Activated T-helper 1 cell treated with anti-CD3 and anti-CD28 coated beads, Interleukin-12 subunit alpha, Interleukin-12 subunit beta, Interleukin-2, Interleukin-4 antibody, amounts not matched to agents 30 ng/mL and 10 ng/mL and 1 ng/mL, durations not matched to agents 14 hours and 24 hours and 36 hours (primary cell): ENCODE data around the gene KLF14. TPM values are rescaled to one million over a fixed set of nuclear protein-coding genes. Genes with fewer than 3 reads are reported as not detected.

Experiments
- DNase-seq: peaks from one replicate; pipeline ENCODE4 v3.0.0; 2021; ENCODE audit warnings: low spot score
- H3K27ac Mint-ChIP-seq: one replicate; pipeline ENCODE4 v1.8.0; 2021; ENCODE audit warnings: mild to moderate bottlenecking, mixed read lengths
- H3K27me3 Mint-ChIP-seq: one replicate; pipeline ENCODE4 v1.8.0; 2022; ENCODE audit warnings: mild to moderate bottlenecking, moderate library complexity, mixed read lengths; ENCODE audit not compliant: insufficient read depth
- H3K36me3 Mint-ChIP-seq: one replicate; pipeline ENCODE4 v1.8.0; 2021; ENCODE audit warnings: low read depth, mixed read lengths
- H3K4me1 Mint-ChIP-seq: one replicate; pipeline ENCODE4 v1.8.0; 2021; ENCODE audit warnings: low read depth, mixed read lengths
- H3K4me3 Mint-ChIP-seq: one replicate; pipeline ENCODE4 v1.8.0; 2021; ENCODE audit warnings: mild to moderate bottlenecking, moderate library complexity, mixed read lengths
- H3K9me3 Mint-ChIP-seq: one replicate; pipeline ENCODE4 v1.8.0; 2021; ENCODE audit warnings: mixed read lengths
- intact Hi-C: fragments of 100-400 bp; cut with micrococcal nuclease; formaldehyde crosslinking; loops from one replicate; pipeline ENCODE4 v1.15.1; 2024
- total RNA-seq: library from RNA; stranded (reverse); gene quantifications from 2 replicates; pipeline ENCODE4 v1.2.3, GENCODE V29; 2022

Gene KLF14
- total RNA-seq, 1 donor from 2014 or later, result not detected

DNA sequence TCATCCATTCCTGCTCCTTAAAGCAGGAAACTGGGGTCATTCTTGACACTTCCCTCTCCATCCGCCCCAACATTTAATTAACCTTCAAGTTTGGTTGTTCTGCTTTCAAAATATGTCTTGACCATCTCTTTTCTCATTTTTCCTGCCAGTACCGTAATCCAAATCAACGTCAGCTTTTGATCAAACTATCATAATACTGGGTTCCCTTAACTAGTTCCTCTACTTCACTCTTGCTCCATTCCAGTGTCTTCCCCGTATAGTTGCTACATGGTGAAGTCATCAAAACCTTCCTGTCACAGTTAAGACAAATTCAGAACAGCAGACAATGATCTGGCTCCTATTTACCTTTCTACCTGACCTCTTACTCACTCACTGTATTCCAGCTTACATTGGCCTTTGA is 6.6 kb upstream of the KLF14 start:
- no peaks in the 10 kb centered on the region for H3K36me3 Mint-ChIP-seq
- H3K27ac Mint-ChIP-seq, result no peak overlapping the region
- no peak for DNase-seq
- no peak overlapping the region for H3K4me3 Mint-ChIP-seq
- intact Hi-C loops, result no loop called here
- H3K4me1 Mint-ChIP-seq, result no peaks in the 10 kb centered on the region
- H3K9me3 Mint-ChIP-seq, result no peaks in the 10 kb centered on the region
- H3K27me3 Mint-ChIP-seq, result peaks cover 39% of the 10 kb centered on the region

DNA sequence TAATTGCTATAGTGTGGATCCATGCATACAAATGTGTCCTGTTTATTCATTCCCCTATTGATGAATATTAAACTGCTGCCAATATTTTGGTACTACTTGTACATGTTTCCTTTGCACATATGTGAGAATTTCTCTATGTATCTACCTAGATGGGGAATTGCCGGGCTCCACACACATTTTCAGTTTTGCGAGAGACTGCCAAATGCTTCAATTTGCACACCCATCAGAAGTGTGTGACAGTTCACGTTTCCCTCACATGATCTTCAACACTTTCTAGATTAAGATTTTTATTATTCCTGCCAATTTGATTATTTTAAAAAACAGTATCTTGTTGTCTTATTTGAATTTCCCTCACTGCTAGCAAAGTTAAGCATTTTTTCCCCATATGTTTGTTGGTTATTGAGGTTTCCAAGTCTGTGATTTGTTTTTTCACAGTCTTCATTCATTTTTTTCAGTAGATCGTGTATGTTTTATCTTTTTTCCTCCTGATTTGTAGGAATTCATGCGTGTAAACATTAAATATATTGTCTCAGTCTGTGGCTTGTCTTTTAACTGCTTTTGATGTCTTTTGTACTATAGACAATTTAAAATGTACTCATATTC is 2.4 kb upstream of the KLF14 start:
- H3K27ac Mint-ChIP-seq, result no peak overlapping the region
- intact Hi-C loops, result loop anchor here (5.0 kb wide), 1 partner anchor 89 kb away; no protein-coding TSS in a partner anchor
- H3K4me1 Mint-ChIP-seq, result peaks cover 8% of the 10 kb centered on the region
- H3K9me3 Mint-ChIP-seq, result no peaks in the 10 kb centered on the region
- DNase-seq, result no peak
- no peaks in the 10 kb centered on the region for H3K36me3 Mint-ChIP-seq
- peaks cover 55% of the 10 kb centered on the region for H3K27me3 Mint-ChIP-seq
- H3K4me3 Mint-ChIP-seq, result no peak overlapping the region

DNA sequence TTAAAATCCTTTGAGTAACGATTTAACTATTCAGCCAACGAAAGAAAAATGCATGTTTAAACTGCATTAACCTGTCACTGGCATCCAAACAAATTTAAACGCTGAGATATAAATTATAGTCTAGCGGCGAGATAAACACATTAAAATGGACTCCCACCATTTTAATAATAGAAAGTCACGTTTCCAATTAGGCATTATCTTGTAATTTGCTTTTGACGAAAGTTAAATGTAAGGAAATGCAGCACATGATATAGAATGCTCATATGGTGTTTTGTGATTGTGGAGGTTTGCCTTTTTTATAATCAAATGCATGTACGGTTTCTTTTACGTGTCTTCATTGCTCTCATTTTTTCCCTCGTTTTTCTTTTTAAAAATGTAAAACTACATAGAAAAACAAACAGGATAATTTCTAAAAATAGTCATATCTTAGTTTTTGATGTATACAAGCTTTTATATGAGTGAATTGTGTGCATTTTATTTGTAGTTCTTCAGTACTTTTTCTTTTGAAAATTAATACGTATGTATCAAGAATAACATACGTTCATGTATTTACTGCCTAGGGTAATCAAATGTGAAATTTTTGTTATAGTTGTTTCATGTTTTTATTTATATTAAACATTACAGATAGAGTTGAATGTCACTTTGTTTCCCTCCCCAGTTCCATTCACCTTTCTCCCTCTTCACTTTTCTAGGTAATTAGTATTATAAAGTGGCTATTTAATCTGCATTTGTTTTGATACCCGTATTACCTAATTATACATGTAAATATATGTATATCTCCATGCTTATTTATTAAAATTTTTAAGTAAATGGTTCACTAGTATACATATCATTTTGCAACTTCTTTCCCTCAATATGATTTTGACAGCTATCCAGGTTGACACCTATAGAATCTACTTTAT is 1.1 kb upstream of the KLF14 start:
- H3K9me3 Mint-ChIP-seq, result no peaks in the 10 kb centered on the region
- H3K4me1 Mint-ChIP-seq, result peaks cover 8% of the 10 kb centered on the region
- peak overlapping the region; percentile 83 for H3K4me3 Mint-ChIP-seq
- H3K27me3 Mint-ChIP-seq, result peaks cover 65% of the 10 kb centered on the region
- no peak for DNase-seq
- H3K36me3 Mint-ChIP-seq, result no peaks in the 10 kb centered on the region
- intact Hi-C loops, result loop anchor here (2.0 to 5.0 kb wide), 3 partner anchors 88 to 952 kb away; partner anchors contain the start of gene MEST
- H3K27ac Mint-ChIP-seq, result no peak overlapping the region

DNA sequence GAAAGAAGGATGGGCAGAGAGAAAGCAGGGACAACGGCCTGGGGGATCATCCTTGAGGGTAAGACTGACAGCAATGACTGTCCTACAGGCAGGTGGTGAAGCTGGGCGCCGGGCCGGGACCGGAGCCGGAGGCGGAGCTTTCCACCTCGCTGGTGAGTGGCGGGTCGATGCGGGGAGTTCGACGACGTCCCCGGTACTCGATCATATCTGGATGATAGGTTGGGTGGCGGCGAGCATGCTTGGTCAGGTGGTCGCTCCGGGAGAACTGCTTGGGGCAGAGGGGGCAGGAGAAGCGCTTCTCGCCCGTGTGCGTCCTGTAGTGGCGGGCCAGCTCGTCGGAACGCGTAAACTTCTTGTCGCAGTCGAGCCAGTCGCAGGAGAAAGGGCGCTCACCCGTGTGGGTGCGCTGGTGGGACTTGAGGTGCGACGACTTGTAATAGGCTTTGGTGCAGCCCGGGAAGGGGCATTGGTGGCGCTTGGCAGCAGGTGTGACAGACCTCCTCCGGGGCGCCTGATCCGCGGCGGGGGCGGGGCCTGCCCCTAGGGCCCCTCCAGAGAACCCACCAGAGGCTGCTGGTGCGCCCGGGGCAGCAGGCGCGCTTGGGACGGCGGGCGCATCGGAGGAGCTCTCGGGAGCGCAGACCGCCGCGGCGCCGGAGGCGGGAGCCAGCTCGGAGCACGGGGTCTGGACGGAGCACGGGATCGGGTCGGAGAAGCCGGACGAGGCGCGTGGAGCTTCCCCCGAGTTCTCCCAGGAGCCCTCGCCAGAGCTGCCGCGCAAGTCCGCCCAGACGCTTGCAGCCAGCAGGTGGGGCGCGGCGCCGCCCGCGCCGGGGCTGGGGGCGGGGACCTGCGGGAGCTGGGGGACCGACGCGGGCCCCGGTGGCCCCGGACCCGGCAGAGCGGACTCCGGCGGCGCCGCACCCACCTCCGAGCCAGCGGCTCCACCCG is 752 bp downstream of the KLF14 start:
- H3K27me3 Mint-ChIP-seq, result peaks cover 70% of the 10 kb centered on the region
- H3K4me3 Mint-ChIP-seq, result peak overlapping the region; percentile 63
- no peaks in the 10 kb centered on the region for H3K36me3 Mint-ChIP-seq
- no peak for DNase-seq
- H3K9me3 Mint-ChIP-seq, result no peaks in the 10 kb centered on the region
- intact Hi-C loops, result no loop called here
- no peak overlapping the region for H3K27ac Mint-ChIP-seq
- H3K4me1 Mint-ChIP-seq, result peaks cover 8% of the 10 kb centered on the region

DNA sequence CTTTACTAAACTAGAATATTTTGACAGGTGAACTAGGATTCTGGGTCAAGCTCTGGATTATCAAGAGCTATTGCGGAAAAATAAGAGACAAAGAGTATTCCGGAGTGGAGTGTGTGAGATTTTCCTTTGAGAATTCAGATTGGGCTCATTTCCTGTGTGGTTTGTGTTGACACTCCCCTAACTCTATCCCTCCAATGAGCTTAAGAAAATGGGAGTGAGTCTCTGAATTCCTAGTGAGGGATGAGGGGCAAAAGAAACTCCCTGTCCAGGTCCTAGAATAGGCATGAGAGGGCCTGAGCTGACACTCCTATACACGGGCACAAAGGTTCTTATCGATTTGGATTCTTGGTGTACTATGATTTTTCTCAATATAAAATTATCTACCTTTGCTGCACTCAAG is 10.2 kb downstream of the KLF14 start:
- H3K36me3 Mint-ChIP-seq, result no peaks in the 10 kb centered on the region
- no peaks in the 10 kb centered on the region for H3K4me1 Mint-ChIP-seq
- no peak overlapping the region for H3K4me3 Mint-ChIP-seq
- peaks cover 26% of the 10 kb centered on the region for H3K27me3 Mint-ChIP-seq
- no peak for DNase-seq
- H3K9me3 Mint-ChIP-seq, result no peaks in the 10 kb centered on the region
- no peak overlapping the region for H3K27ac Mint-ChIP-seq
- intact Hi-C loops, result no loop called here

DNA sequence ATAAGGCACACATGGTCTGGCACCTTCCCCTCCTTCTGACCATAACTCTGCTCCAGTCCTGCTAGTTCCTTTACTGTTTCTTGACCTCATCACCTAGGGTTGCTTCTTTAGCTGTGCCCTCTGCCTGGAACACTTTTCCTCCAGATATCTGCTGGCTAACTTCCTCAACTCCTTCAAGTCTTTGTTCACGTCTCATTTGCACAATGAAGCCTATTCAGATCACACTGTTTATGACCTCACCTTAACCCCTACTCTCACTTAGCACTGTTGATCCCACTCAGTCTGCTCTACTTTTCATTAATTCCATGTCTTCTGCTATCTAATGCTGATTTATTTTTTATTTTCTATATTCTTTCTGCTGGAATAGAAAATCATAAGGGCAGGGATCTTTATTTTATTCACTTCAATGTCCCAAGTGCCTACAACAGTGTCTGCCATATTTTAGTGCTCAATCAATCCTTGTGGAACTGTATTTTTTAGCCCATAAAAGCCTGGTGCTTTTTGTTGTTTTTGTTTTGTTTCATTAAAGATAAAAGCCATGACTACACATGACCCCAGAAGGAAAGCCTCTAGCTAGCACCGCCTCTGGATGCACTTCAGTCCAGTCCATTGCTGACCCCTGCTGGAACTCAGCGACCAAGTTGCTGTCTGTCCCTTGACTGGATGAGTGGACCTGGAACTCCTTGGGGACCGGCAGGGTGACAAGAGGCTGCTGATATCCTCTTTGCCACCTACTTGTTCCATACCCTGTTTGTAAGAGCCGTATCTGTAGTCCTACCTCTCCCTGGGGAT is 12.3 kb downstream of the KLF14 start:
- Mint-ChIP-seq H3K4me3 (no peak overlapping the region), H3K4me1 (no peaks in the 10 kb centered on the region)
- intact Hi-C loops, result no loop called here

DNA sequence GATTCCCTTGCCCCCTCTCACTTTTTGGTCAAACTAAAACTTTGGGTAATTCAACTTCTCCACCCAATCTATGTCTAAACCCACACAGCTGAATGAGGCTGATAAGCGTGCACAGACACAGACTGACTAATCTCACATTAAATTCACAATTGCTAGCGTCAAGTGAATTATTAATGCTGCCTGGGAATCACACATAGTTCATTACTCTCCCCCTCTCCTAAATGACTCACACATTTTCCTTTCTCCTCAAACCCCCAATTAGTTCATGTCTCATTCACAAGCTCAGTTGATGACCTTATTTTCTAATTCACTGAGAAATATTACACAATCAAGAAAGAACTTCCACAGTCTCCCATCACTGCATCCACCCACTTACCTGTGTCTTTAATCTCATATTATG is 14.5 kb downstream of the KLF14 start:
- DNase-seq, result no peak
- Mint-ChIP-seq H3K27me3 (peaks cover 20% of the 10 kb centered on the region), H3K4me3 (no peak overlapping the region), H3K36me3 (no peaks in the 10 kb centered on the region), H3K9me3 (no peaks in the 10 kb centered on the region), H3K4me1 (no peaks in the 10 kb centered on the region), H3K27ac (no peak overlapping the region)
- intact Hi-C loops, result no loop called here

More for the DNA sequence above, 12.3 kb downstream of the KLF14 start:
- peaks cover 26% of the 10 kb centered on the region for H3K27me3 Mint-ChIP-seq
- H3K9me3 Mint-ChIP-seq, result no peaks in the 10 kb centered on the region
- no peak overlapping the region for H3K27ac Mint-ChIP-seq
- no peak for DNase-seq
- H3K36me3 Mint-ChIP-seq, result no peaks in the 10 kb centered on the region

DNA sequence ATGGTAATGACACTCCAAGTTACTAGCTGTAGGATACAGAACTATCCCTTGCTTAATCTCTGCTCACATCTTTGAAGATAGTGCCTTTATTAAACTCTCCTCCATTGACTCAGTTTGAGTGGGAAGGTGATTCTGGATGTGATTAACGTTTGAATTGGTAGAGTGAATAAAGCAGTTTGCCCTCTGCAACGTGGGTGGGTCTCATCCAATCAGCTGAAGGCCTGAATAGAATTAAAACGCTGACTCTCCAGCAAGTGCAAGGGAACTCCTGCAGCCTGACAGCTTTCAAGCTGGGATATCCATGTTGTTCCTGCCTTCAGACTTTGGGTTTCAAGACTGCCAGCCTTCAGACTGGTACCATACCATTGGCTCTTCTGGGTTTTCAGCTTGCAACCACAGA is 21.6 kb downstream of the KLF14 start:
- intact Hi-C loops, result no loop called here
- no peak for DNase-seq
- Mint-ChIP-seq H3K4me3 (no peak overlapping the region), H3K4me1 (no peaks in the 10 kb centered on the region), H3K36me3 (no peaks in the 10 kb centered on the region), H3K27me3 (peaks cover 11% of the 10 kb centered on the region), H3K27ac (no peak overlapping the region), H3K9me3 (no peaks in the 10 kb centered on the region)

DNA sequence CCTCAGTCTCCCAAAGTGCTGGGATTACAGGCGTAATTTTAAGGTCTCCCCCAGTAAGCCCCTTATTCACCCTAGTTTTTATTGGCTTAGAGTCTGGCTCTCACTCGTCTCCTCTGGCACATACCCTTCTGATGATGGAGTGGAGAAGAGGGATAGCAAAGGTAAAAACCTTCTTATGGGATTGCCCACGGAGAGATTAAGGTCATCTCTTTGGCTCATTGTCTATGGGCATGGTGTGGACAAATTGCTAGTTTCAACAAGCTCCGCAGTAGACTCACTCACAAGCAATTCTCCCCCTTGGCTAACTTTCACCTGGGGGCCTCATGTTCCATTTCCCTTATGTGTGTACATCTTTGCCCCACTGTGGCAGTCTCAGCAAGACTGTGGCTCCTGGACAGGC is 25.2 kb downstream of the KLF14 start:
- Mint-ChIP-seq H3K27ac (no peak overlapping the region), H3K9me3 (peaks cover 13% of the 10 kb centered on the region), H3K36me3 (no peaks in the 10 kb centered on the region), H3K4me1 (no peaks in the 10 kb centered on the region), H3K27me3 (peaks cover 8% of the 10 kb centered on the region), H3K4me3 (no peak overlapping the region)
- no peak for DNase-seq
- intact Hi-C loops, result no loop called here

DNA sequence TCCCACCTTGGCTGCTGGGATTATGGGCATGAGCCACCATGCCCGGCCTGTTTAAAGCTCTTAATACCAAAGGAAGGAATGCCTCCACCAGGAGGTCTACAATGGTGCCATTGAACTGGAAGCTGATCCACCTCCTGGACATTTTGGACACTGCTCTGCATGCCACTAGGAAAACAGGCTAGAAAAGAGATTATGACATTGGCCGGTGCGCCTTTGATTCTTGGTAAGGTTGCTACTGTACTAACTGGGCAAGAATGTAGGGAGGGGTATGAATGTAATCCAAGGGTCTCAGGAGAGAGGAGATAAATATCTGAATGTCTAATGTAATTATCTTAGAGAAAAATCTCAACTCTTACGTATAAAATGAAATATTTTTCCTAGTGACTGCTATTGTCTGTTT is 26.0 kb downstream of the KLF14 start:
- intact Hi-C loops, result no loop called here
- Mint-ChIP-seq H3K27me3 (peaks cover 8% of the 10 kb centered on the region), H3K27ac (no peak overlapping the region), H3K4me1 (no peaks in the 10 kb centered on the region), H3K9me3 (peaks cover 14% of the 10 kb centered on the region), H3K4me3 (no peak overlapping the region), H3K36me3 (no peaks in the 10 kb centered on the region)
- no peak for DNase-seq

DNA sequence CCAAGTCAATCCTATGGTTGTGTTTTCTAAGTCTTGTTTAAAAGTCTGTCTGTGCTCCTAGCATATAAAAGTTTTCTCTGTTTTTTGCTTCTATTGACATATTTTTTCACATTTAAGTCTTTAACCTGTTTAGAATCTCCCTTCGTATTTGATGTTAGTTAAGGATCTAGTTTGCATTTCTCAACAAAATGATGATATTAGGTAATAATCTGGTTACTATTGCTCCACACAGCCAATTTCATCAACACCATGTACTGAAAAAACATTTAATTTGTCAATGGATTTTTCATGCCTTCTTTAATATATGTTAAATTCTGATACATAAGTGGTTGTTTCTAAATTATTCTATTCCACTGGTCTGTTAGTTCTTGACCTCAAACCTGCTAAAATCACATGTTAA is 30.2 kb downstream of the KLF14 start:
- Mint-ChIP-seq H3K27ac (no peak overlapping the region), H3K4me1 (no peaks in the 10 kb centered on the region), H3K27me3 (peaks cover 6% of the 10 kb centered on the region), H3K4me3 (no peak overlapping the region), H3K9me3 (peaks cover 14% of the 10 kb centered on the region), H3K36me3 (no peaks in the 10 kb centered on the region)
- intact Hi-C loops, result no loop called here
- DNase-seq, result no peak

DNA sequence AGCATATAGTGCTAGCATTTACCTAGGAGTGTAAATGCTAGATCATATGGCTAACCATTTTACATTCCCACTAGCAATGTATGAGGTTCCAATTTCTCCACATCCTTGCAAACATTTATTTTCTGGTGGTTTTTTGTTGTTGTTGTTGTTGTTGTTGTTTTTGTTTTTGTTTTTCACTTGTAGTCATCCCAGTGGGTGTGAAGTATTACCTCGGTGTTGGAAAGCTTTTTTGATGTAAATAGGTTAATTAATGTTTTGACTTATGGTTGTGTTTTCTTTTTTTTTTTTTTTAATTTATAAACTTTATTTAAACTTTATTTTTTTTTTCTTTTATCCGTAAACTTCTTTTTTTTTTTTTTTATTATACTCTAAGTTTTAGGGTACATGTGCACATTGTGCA is 32.4 kb downstream of the KLF14 start:
- no peak for DNase-seq
- H3K4me3 Mint-ChIP-seq, result no peak overlapping the region
- H3K4me1 Mint-ChIP-seq, result no peaks in the 10 kb centered on the region
- intact Hi-C loops, result no loop called here
- peaks cover 8% of the 10 kb centered on the region for H3K27me3 Mint-ChIP-seq
- H3K36me3 Mint-ChIP-seq, result no peaks in the 10 kb centered on the region
- peaks cover 11% of the 10 kb centered on the region for H3K9me3 Mint-ChIP-seq
- H3K27ac Mint-ChIP-seq, result no peak overlapping the region
